IMR-90 (cell line): ENCODE results near the gene TERB1.

Source experiments
- CEBPB ChIP-seq: IDR thresholded peaks from 2 replicates; pipeline ENCODE4 v1.6.1; 2012; ENCODE audit warnings: low read depth, low read length, improper control_type of control experiment
- FOS ChIP-seq: fragments of 150-350 bp; IDR thresholded peaks from 2 replicates; pipeline ENCODE4 v1.6.1; 2016; ENCODE audit warnings: low read depth, low read length
- POLR2A ChIP-seq: IDR thresholded peaks from 2 replicates; pipeline ENCODE4 v1.6.1; 2012; ENCODE audit warnings: mild to moderate bottlenecking, low read depth, low read length
- RAD21 ChIP-seq: IDR thresholded peaks from 2 replicates; pipeline ENCODE4 v1.6.1; 2012; ENCODE audit warnings: low read length, improper control_type of control experiment
- TF ChIP-seq, protein P1 (sequence below): conservative IDR thresholded peaks from 2 replicates; pipeline ENCODE4 v1.5.1; 2012; ENCODE audit warnings: mild to moderate bottlenecking, low read depth, low read length, improper control_type of control experiment
- TF ChIP-seq, protein P2 (sequence below): fragments of 150-350 bp; IDR thresholded peaks from 2 replicates; pipeline ENCODE4 v1.6.1; 2016; ENCODE audit warnings: low read depth, mild to moderate bottlenecking, low read length, moderate library complexity, borderline replicate concordance

DNA sequence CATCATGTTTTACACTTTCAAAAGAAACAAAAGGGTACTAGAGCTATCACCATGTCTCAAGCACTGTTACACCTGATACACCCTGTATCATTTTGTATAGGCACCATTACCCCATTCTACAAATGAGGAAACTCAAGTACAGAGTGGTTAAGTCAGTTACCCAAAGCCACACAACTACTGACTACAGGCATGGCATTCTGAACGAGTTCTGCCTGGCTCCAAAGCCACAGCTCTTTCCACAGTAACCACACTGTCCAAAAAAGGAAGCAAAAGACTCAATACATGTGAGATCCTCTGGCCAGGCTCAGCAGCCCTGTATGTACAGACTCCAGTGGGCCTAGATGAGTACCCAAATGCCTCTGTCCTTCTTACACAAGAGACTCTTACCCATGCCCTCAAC, 54.7 kb downstream of the TERB1 start:
- TF ChIP-seq FOS = no peak
- TF ChIP-seq, protein P1, sequence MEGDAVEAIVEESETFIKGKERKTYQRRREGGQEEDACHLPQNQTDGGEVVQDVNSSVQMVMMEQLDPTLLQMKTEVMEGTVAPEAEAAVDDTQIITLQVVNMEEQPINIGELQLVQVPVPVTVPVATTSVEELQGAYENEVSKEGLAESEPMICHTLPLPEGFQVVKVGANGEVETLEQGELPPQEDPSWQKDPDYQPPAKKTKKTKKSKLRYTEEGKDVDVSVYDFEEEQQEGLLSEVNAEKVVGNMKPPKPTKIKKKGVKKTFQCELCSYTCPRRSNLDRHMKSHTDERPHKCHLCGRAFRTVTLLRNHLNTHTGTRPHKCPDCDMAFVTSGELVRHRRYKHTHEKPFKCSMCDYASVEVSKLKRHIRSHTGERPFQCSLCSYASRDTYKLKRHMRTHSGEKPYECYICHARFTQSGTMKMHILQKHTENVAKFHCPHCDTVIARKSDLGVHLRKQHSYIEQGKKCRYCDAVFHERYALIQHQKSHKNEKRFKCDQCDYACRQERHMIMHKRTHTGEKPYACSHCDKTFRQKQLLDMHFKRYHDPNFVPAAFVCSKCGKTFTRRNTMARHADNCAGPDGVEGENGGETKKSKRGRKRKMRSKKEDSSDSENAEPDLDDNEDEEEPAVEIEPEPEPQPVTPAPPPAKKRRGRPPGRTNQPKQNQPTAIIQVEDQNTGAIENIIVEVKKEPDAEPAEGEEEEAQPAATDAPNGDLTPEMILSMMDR = no peak
- TF ChIP-seq RAD21 = no peak
- TF ChIP-seq, protein P2, sequence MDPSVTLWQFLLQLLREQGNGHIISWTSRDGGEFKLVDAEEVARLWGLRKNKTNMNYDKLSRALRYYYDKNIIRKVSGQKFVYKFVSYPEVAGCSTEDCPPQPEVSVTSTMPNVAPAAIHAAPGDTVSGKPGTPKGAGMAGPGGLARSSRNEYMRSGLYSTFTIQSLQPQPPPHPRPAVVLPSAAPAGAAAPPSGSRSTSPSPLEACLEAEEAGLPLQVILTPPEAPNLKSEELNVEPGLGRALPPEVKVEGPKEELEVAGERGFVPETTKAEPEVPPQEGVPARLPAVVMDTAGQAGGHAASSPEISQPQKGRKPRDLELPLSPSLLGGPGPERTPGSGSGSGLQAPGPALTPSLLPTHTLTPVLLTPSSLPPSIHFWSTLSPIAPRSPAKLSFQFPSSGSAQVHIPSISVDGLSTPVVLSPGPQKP = no peak
- TF ChIP-seq POLR2A = no peak
- no peak for TF ChIP-seq CEBPB
